Measurements from ENCODE around the gene C16orf74. TPM values are rescaled to one million over a fixed set of nuclear protein-coding genes. Genes with fewer than 3 reads are reported as not detected.

Gene C16orf74
- total RNA-seq, 1 experiment from 2014 or later = 3.4 TPM

DNA sequence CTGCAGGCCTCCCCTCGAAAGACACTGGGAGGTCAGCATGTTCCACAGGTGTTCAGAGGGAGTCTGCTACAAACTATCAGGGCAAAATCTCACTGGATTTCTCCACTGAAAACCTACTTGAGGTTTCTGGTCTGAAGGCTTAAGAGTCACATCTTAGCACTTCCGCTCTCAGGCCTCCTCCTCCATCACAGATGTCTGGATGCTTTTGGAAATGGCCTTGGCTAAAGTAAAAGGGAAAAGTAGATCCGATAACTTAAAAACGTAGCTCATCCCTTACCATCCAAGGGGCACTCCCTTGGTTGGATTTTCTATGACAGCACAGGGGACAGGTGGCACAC is 76.5 kb downstream of the C16orf74 start:
- H3K27me3 Mint-ChIP-seq (ENCODE audit: unreplicated experiment) = no peaks in the 10 kb centered on the region
- peaks cover 16% of the 10 kb centered on the region for H3K4me1 Mint-ChIP-seq (ENCODE audit: low read depth, unreplicated experiment)
- H3K4me3 Mint-ChIP-seq (ENCODE audit: low read depth, unreplicated experiment) = no peak overlapping the region
- H3K9me3 Mint-ChIP-seq (ENCODE audit: low read depth, unreplicated experiment) = no peaks in the 10 kb centered on the region
- BruUV-seq (replicated peaks) = no TSS peak
- no peak for DNase-seq
- intact Hi-C loops (cut with micrococcal nuclease; ENCODE audit: unreplicated experiment) = no loop called here
- no peak for TF ChIP-seq CTCF (IDR thresholded peaks at IDR 0.05; ENCODE audit: unreplicated experiment)
- CTCF ChIA-PET = interaction anchor here (1.6 kb wide), 1 partner anchor 85 kb away, joined by 4 read pairs; no protein-coding TSS in a partner anchor
- H3K36me3 Mint-ChIP-seq (ENCODE audit: insufficient read depth, unreplicated experiment) = peaks cover 45% of the 10 kb centered on the region
- H3K27ac Mint-ChIP-seq (ENCODE audit: unreplicated experiment) = no peak overlapping the region

- TF ChIP-seq CTCF (IDR thresholded peaks at IDR 0.05; ENCODE audit: unreplicated experiment) = no peak
- H3K27me3 Mint-ChIP-seq (ENCODE audit: unreplicated experiment) = no peaks in the 10 kb centered on the region
- no peak for DNase-seq
- CTCF ChIA-PET = no interaction called here
- H3K9me3 Mint-ChIP-seq (ENCODE audit: low read depth, unreplicated experiment) = no peaks in the 10 kb centered on the region
- peaks cover 46% of the 10 kb centered on the region for H3K36me3 Mint-ChIP-seq (ENCODE audit: insufficient read depth, unreplicated experiment)
- H3K4me3 Mint-ChIP-seq (ENCODE audit: low read depth, unreplicated experiment) = no peak overlapping the region
- no TSS peak for BruUV-seq (replicated peaks)
- H3K27ac Mint-ChIP-seq (ENCODE audit: unreplicated experiment) = no peak overlapping the region
- H3K4me1 Mint-ChIP-seq (ENCODE audit: low read depth, unreplicated experiment) = peaks cover 16% of the 10 kb centered on the region
- intact Hi-C loops (cut with micrococcal nuclease; ENCODE audit: unreplicated experiment) = no loop called here
Measured at GRCh38 chr16:85673529-85674417, 77.1 kb downstream of the C16orf74 start.

DNA sequence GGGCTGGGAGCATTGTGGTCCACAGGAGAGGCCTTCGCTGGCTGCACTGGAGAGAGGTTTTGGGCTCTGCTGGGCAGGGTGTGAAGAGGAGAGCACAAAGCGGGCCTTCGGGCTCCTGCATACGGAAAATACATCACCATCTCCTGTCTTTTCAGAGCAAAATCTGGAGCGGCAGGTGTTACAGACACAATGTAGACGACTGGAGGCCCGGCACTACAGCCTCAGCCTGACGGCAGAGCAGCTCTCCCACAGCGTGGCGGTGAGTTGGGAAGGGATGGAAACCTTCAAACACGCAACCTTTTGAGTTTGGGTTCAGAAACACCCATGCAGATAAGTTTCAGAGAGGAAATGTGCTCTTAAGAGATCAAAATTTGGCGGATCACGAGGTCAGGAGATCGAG is 80.1 kb downstream of the C16orf74 start:
- no TSS peak for BruUV-seq (replicated peaks)
- intact Hi-C loops (cut with micrococcal nuclease; ENCODE audit: unreplicated experiment) = no loop called here
- Mint-ChIP-seq H3K27ac (ENCODE audit: unreplicated experiment) (no peak overlapping the region), H3K9me3 (ENCODE audit: low read depth, unreplicated experiment) (no peaks in the 10 kb centered on the region), H3K4me3 (ENCODE audit: low read depth, unreplicated experiment) (no peak overlapping the region), H3K4me1 (ENCODE audit: low read depth, unreplicated experiment) (peaks cover 16% of the 10 kb centered on the region), H3K36me3 (ENCODE audit: insufficient read depth, unreplicated experiment) (peaks cover 52% of the 10 kb centered on the region), H3K27me3 (ENCODE audit: unreplicated experiment) (no peaks in the 10 kb centered on the region)
- CTCF ChIA-PET = no interaction called here
- TF ChIP-seq CTCF (IDR thresholded peaks at IDR 0.05; ENCODE audit: unreplicated experiment) = no peak
- no peak for DNase-seq

DNA sequence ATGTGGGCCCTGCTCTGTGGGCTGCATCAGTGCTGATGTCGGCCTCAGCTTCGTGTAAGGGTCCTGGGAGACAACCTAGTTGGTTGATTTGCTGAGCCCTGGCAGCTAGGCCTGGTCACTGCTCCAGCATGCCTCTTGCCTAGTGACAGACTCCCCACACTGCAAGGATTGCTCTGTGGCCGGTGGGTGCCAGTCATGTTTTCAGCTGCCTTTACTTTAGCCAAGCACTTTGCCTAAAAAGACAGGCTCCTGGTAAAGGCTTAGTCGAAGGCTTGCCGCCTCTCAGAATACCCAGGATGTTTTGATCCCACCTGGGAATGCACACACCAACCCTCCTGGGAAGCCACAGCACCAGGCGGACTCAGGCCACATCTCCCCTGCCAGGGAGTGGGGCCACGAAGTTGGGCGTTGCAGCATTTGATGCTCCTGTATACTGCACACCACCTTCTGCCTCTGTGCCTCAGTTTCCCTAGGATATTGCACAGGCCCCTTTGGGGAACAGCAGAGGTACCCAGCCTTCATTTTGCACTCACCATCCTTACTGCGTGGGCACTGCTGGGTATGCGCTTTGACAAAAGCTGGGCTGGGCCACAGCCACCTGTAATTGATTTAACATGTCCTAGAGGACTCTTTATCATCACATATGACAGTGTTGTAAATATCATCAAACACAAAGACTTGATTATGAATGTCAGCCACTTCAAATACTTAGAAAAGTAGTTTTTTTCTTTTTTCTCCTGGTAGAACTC is 82.0 kb downstream of the C16orf74 start:
- CTCF ChIA-PET = no interaction called here
- Mint-ChIP-seq H3K27ac (ENCODE audit: unreplicated experiment) (no peak overlapping the region), H3K4me1 (ENCODE audit: low read depth, unreplicated experiment) (peaks cover 2% of the 10 kb centered on the region), H3K36me3 (ENCODE audit: insufficient read depth, unreplicated experiment) (peaks cover 42% of the 10 kb centered on the region), H3K9me3 (ENCODE audit: low read depth, unreplicated experiment) (no peaks in the 10 kb centered on the region), H3K4me3 (ENCODE audit: low read depth, unreplicated experiment) (no peak overlapping the region), H3K27me3 (ENCODE audit: unreplicated experiment) (no peaks in the 10 kb centered on the region)
- BruUV-seq (replicated peaks) = no TSS peak
- DNase-seq = no peak
- intact Hi-C loops (cut with micrococcal nuclease; ENCODE audit: unreplicated experiment) = no loop called here
- no peak for TF ChIP-seq CTCF (IDR thresholded peaks at IDR 0.05; ENCODE audit: unreplicated experiment)
